KOPT-K1 (cell line): ENCODE measurements around the gene CTIF.

Source experiments
- H3K27ac ChIP-seq: fragments of 200-600 bp; sonication (generic); 2 replicates; pipeline ENCODE4 v1.5.1; 2016; ENCODE audit warnings: antibody characterized with exemption, mild to moderate bottlenecking, low read depth, low read length; ENCODE audit not compliant: poor library complexity, severe bottlenecking
- H3K36me3 ChIP-seq: fragments of 200-600 bp; sonication (generic); 2 replicates; pipeline ENCODE4 v1.5.1; 2017; ENCODE audit warnings: antibody characterized with exemption, mild to moderate bottlenecking, low read length, moderate library complexity; ENCODE audit not compliant: insufficient read depth
- H3K9me3 ChIP-seq: fragments of 200-600 bp; sonication (generic); 2 replicates; pipeline ENCODE4 v1.5.1; 2017; ENCODE audit warnings: antibody characterized with exemption, low read length, mild to moderate bottlenecking; ENCODE audit not compliant: insufficient read depth, poor library complexity, severe bottlenecking

The CTIF gene

GRCh38 chr18:48589797-48590519 lies 51.1 kb downstream of the CTIF start:
- H3K27ac ChIP-seq: no peak overlapping the region
- H3K36me3 ChIP-seq: no peaks in the 10 kb centered on the region
- no peaks in the 10 kb centered on the region for H3K9me3 ChIP-seq

DNA sequence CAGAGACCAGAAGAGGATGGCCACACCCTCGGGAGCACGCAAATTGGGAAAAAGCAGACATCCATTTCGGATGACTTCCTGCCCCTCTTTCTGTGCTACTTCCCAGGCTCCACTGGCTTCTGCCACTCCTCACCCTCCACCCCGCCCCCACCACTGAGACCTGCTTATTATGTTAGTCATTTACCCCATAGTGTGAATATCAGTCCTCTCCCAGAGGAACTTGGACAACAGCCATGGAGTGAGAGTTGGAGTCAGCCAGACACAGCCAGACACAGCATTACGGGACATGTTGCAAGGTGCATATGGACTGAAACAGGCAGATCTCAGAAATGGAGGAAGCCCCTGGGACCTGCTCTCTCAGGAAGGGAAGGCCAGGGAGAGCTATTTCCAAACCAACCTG lies 51.8 kb downstream of the CTIF start:
- Histone ChIP-seq H3K36me3 (no peaks in the 10 kb centered on the region), H3K9me3 (no peaks in the 10 kb centered on the region), H3K27ac (no peak overlapping the region)

DNA sequence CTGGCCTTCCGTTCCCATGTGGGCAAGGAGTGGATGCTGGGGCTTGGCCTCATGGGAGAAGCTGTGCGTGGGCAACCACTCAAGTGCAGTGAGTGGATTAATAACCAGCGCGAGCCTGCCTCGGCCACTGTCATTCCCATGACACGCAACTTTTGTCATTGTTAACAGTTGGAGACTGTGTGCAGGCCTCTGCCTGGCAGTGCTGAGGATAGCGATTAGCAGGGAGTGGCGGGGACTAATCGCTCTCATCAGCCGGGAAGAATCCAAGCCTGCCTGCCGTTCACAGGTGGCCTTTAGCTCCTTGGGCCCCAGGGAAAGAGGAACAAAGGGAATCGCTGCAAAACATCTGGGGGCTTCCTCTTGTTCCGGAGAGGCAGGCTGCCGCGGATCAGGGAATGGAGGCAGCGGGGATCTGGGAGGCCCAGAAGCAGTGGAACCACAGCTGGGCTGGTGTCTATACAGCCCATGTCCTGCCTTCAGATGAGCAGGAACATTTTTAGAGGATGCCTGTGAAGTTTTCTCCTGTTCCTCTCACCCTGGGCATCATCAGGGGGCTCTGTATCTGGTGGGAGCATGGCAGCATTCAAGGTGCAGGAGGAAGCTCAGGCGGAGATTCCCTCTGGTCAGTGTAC lies 53.8 kb downstream of the CTIF start:
- no peaks in the 10 kb centered on the region for H3K9me3 ChIP-seq
- no peaks in the 10 kb centered on the region for H3K36me3 ChIP-seq
- no peak overlapping the region for H3K27ac ChIP-seq

GRCh38 chr18:48594471-48595094 lies 55.8 kb downstream of the CTIF start:
- H3K36me3 ChIP-seq: no peaks in the 10 kb centered on the region
- H3K9me3 ChIP-seq: no peaks in the 10 kb centered on the region
- no peak overlapping the region for H3K27ac ChIP-seq

GRCh38 chr18:48595703-48596218 lies 56.9 kb downstream of the CTIF start:
- Histone ChIP-seq H3K27ac (no peak overlapping the region), H3K36me3 (no peaks in the 10 kb centered on the region), H3K9me3 (no peaks in the 10 kb centered on the region)

GRCh38 chr18:48597110-48597509 lies 58.3 kb downstream of the CTIF start:
- H3K36me3 ChIP-seq: no peaks in the 10 kb centered on the region
- H3K9me3 ChIP-seq: no peaks in the 10 kb centered on the region
- no peak overlapping the region for H3K27ac ChIP-seq

DNA sequence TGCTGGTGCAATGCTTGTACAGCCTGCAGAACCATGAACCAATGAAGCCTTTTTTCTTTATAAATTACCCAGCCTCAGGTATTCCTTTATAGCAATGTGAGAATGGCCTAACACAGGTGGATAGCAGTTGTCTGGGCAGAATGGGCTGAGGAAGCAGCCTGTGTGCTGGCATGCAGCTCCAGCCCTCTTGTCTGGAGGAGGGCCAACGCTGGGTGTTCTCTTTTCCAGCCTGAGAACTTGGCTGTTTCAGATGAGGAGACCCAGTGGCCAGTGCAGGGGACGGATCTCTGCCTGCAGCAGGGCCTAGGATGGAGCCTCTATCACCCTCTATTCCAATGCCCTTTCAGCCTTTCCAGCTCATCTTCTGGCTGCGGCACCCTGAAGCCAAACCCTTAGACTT lies 58.8 kb downstream of the CTIF start:
- H3K36me3 ChIP-seq: no peaks in the 10 kb centered on the region
- H3K27ac ChIP-seq: no peak overlapping the region
- no peaks in the 10 kb centered on the region for H3K9me3 ChIP-seq

GRCh38 chr18:48599391-48599790 lies 60.6 kb downstream of the CTIF start:
- no peak overlapping the region for H3K27ac ChIP-seq
- no peaks in the 10 kb centered on the region for H3K9me3 ChIP-seq
- no peaks in the 10 kb centered on the region for H3K36me3 ChIP-seq

DNA sequence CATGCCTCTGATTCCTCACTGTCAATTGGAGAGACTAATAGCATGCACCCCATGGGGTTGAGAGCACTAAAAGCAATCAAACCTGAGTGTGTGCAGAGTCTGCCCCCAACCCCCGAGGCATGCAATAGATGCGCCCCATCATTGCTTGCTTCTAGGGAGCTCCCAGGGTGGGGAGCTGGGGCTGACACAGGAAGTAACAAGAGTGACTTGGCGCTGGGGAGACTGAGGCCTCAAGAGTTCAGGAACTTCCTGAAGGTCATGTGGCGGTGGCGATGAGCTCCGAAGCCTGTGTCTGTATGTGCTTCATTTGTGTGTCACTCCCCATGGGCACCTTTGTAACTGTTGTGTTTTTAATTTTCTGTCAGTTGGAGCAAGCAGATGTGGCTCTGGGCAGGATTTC lies 61.2 kb downstream of the CTIF start:
- no peak overlapping the region for H3K27ac ChIP-seq
- H3K9me3 ChIP-seq: no peaks in the 10 kb centered on the region
- H3K36me3 ChIP-seq: no peaks in the 10 kb centered on the region

DNA sequence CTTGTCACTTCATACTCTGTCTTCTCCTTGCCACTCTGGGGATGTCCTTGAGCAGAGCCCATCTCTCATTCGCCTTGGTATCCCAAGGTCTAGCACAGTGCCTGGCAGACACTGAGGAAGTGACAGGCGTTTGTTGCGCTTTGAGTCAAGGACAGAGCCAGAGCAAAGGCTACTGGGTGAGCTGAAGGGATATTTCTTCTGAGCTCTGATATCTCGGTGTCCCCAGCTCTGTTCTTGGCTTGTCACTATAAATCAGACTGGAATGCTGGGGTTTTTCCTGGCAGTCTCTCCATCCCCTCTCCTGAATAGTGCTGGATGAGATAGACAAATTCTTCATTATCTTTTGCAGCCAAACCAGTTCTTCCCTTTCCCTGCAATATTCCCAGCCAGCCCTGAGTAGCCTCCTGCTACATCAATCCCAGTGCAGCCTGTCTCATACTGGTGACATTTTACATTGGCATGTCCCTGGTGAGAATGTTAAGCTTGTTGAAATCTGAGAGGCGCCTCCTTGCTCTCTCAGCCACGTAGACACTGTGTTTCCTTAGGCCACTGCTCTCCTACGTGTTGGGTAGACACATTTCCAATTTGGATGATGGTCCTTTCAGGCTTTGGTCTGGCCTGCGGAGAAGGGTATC lies 61.7 kb downstream of the CTIF start:
- Histone ChIP-seq H3K9me3 (no peaks in the 10 kb centered on the region), H3K27ac (no peak overlapping the region), H3K36me3 (no peaks in the 10 kb centered on the region)

GRCh38 chr18:48601343-48601742 lies 62.5 kb downstream of the CTIF start:
- Histone ChIP-seq H3K27ac (no peak overlapping the region), H3K36me3 (no peaks in the 10 kb centered on the region), H3K9me3 (no peaks in the 10 kb centered on the region)

GRCh38 chr18:48602759-48603390 lies 64.0 kb downstream of the CTIF start:
- Histone ChIP-seq H3K27ac (no peak overlapping the region), H3K9me3 (no peaks in the 10 kb centered on the region), H3K36me3 (no peaks in the 10 kb centered on the region)

- H3K9me3 ChIP-seq: no peaks in the 10 kb centered on the region
- no peaks in the 10 kb centered on the region for H3K36me3 ChIP-seq
- no peak overlapping the region for H3K27ac ChIP-seq
Measured at GRCh38 chr18:48605408-48605845, 66.6 kb downstream of the CTIF start.

DNA sequence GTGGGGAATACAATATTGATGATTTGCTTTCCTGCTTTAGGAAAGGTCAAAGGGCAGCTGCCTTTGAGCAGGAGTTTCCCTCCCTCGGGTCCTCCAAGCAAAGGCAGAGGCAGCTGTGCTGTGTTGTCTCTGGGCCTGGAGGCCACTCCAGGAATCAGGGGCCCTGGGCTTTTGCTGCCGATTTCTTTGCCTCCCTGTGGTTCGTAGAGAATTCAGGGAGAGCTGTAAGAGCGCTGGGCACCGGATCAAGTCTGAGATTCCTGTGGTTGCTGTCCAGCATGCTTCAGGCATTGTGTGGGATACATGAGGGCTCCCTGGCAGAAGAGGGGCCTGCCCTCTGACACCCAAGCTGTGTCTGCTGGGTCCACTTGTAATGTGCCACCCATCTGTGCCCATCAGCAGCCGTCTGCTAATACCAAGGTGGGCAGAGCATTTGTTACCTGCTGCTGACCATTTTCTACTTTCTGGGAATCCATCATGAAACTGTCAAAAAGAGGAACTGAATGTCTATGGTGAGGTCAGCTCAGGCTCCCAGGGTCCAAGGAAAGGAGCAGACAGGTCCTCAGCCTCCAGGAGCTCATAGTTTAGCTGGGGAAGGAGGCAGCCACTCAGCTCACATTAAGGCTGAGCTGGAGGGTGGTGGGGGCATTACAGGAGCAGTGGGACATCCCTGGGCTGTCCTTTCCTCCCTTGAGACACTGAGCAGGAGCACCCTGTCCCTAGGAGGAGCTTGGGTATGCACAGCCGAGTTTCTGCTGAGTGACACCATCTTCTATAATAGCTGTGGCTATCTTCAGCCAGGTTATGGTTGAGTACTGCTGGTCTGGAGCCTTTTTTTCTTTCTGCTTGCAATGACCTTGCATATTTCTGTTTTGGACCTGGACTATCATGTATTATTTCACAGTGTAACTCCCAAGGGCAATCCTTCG lies 68.5 kb downstream of the CTIF start:
- no peaks in the 10 kb centered on the region for H3K36me3 ChIP-seq
- H3K9me3 ChIP-seq: no peaks in the 10 kb centered on the region
- no peak overlapping the region for H3K27ac ChIP-seq
